ENCODE results near the gene MYZAP.

Gene MYZAP

GRCh38 chr15:57600197-57600596 lies 8.5 kb downstream of the MYZAP start:
- H3K27me3 ChIP-seq (ENCODE audit: insufficient read depth, poor library complexity, severe bottlenecking): peaks cover 2% of the 10 kb centered on the region
- no peak overlapping the region for H3K27ac ChIP-seq (replicated peaks)
- no peak for DNase-seq (ENCODE audit: low read depth in 1 of 2, low spot score in 1 of 2)
- no peak overlapping the region for H3K4me3 ChIP-seq (replicated peaks; ENCODE audit: insufficient read depth, low read length)
- TF ChIP-seq, protein P1, sequence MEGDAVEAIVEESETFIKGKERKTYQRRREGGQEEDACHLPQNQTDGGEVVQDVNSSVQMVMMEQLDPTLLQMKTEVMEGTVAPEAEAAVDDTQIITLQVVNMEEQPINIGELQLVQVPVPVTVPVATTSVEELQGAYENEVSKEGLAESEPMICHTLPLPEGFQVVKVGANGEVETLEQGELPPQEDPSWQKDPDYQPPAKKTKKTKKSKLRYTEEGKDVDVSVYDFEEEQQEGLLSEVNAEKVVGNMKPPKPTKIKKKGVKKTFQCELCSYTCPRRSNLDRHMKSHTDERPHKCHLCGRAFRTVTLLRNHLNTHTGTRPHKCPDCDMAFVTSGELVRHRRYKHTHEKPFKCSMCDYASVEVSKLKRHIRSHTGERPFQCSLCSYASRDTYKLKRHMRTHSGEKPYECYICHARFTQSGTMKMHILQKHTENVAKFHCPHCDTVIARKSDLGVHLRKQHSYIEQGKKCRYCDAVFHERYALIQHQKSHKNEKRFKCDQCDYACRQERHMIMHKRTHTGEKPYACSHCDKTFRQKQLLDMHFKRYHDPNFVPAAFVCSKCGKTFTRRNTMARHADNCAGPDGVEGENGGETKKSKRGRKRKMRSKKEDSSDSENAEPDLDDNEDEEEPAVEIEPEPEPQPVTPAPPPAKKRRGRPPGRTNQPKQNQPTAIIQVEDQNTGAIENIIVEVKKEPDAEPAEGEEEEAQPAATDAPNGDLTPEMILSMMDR (IDR thresholded peaks at IDR 0.05; ENCODE audit: insufficient read depth, low read length): no peak
- no peak for TF ChIP-seq POLR2AphosphoS5 (IDR thresholded peaks at IDR 0.05; ENCODE audit: low read depth)
- TF ChIP-seq SPI1 (IDR thresholded peaks at IDR 0.05; ENCODE audit: borderline replicate concordance, low read depth): no peak
- TF ChIP-seq GABPA (IDR thresholded peaks at IDR 0.05; ENCODE audit: low read depth): no peak
- TF ChIP-seq REST (IDR thresholded peaks at IDR 0.05; ENCODE audit: insufficient replicate concordance, low read depth): no peak

- H3K4me3 ChIP-seq (replicated peaks; ENCODE audit: insufficient read depth, low read length): no peak overlapping the region
- DNase-seq (ENCODE audit: low read depth in 1 of 2, low spot score in 1 of 2): no peak
- TF ChIP-seq, protein P1 (IDR thresholded peaks at IDR 0.05; ENCODE audit: insufficient read depth, low read length): no peak
- TF ChIP-seq GABPA (IDR thresholded peaks at IDR 0.05; ENCODE audit: low read depth) (no peak), REST (IDR thresholded peaks at IDR 0.05; ENCODE audit: insufficient replicate concordance, low read depth) (no peak), POLR2AphosphoS5 (IDR thresholded peaks at IDR 0.05; ENCODE audit: low read depth) (no peak), SPI1 (IDR thresholded peaks at IDR 0.05; ENCODE audit: borderline replicate concordance, low read depth) (no peak)
- no peak overlapping the region for H3K27ac ChIP-seq (replicated peaks)
- H3K27me3 ChIP-seq (ENCODE audit: insufficient read depth, poor library complexity, severe bottlenecking): no peaks in the 10 kb centered on the region
Measured at GRCh38 chr15:57604507-57604906, 12.8 kb downstream of the MYZAP start.

GRCh38 chr15:57605491-57605890 lies 13.8 kb downstream of the MYZAP start:
- H3K4me3 ChIP-seq (replicated peaks; ENCODE audit: insufficient read depth, low read length): no peak overlapping the region
- DNase-seq (ENCODE audit: low read depth in 1 of 2, low spot score in 1 of 2): no peak
- TF ChIP-seq REST (IDR thresholded peaks at IDR 0.05; ENCODE audit: insufficient replicate concordance, low read depth): no peak
- no peak for TF ChIP-seq GABPA (IDR thresholded peaks at IDR 0.05; ENCODE audit: low read depth)
- TF ChIP-seq, protein P1 (IDR thresholded peaks at IDR 0.05; ENCODE audit: insufficient read depth, low read length): no peak
- TF ChIP-seq POLR2AphosphoS5 (IDR thresholded peaks at IDR 0.05; ENCODE audit: low read depth): no peak
- TF ChIP-seq SPI1 (IDR thresholded peaks at IDR 0.05; ENCODE audit: borderline replicate concordance, low read depth): no peak
- H3K27ac ChIP-seq (replicated peaks): no peak overlapping the region
- no peaks in the 10 kb centered on the region for H3K27me3 ChIP-seq (ENCODE audit: insufficient read depth, poor library complexity, severe bottlenecking)

Data from HL-60 (cell line).